Measurements from ENCODE around the gene GPX2.

The GPX2 gene

DNA sequence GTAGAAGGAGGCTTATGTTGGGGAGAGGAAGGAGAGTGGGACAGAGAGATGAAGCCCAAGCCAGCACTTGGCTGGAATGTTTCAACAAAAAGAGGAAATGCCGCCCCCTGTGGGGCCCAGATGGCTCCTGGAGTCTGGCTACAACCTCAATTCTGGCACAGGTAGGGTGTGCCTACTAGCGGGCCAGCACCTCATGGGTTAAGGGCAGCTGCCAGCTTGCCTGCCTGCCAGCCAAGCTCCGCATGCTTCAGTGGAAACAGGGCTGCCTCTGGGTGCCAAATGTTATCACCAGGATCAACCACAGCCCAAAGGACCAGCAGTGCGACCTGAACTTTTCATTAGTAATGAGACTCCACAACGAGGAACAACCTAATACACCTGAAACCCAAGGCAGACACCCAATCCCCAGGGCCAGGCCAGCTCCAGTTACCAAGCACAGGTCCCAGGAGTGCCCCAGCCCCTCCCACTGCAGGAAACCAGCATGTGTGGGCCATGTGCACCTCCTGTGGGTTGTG lies 18.3 kb upstream of the GPX2 start:
- no peak for DNase-seq (ENCODE audit: low spot score)

GRCh38 chr14:64958743-64959142 lies 16.2 kb upstream of the GPX2 start:
- no peak for DNase-seq (ENCODE audit: low spot score)

DNA sequence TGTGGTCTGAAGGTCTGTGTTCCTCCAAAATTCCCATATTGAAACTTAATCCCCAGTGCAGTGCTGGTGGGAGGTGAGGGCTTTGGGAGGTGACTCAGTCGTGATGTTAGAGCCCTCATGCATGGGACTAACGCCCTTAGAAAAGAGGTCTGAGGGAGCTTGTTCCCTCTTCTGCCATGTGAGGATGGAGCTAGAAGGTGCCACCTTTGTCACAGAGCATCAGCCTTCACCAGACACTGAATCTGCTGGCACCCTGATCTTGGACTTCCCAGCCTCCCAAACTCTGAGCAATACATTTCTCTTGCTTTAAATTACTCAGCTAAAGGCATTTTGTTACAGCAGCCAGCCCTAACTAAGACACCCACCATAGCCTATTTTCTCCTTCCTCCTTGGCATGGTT lies 15.7 kb upstream of the GPX2 start:
- no peak for DNase-seq (ENCODE audit: low spot score)

GRCh38 chr14:64956697-64957406 lies 14.3 kb upstream of the GPX2 start:
- DNase-seq (ENCODE audit: low spot score), result no peak

- no peak for DNase-seq (ENCODE audit: low spot score)
Measured at GRCh38 chr14:64955297-64955696, 12.8 kb upstream of the GPX2 start.

DNA sequence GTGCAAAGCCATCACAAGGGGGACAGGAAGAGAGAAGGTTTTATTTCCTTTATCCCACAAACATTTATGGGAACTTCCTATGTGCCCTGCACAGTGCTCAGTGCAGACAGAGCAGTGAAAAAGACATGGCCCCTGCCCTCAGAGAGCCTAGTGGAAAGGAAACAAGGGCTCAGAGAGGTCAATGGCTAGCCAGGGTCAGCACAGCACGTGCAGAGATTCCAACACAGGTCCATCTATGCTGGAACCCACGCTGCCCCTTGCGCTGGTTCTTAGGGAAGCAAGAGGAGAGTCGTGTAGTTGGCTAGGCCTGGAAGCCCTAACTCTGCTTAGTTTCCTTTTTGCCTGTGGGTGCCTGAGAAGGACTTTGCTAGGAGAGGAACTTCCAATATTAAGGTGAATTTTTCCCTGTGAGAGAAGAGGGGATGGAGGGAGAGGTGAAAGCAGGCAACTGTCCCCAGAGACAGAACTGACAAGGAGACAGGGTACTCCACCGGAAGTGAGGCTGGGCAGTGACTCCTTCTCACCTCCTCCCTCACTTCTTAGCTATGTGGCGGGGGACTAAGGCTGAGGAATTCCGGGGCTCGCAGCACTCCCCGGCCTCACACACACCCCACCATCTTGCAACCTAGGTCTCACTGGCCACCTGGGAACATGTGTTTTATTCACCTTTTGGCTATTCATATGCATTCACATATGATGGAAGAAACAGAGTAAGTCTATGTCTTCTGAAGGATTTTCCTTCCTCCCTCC lies 12.1 kb upstream of the GPX2 start:
- no peak for DNase-seq (ENCODE audit: low spot score)

GRCh38 chr14:64953661-64954060 lies 11.1 kb upstream of the GPX2 start:
- no peak for DNase-seq (ENCODE audit: low spot score)

DNA sequence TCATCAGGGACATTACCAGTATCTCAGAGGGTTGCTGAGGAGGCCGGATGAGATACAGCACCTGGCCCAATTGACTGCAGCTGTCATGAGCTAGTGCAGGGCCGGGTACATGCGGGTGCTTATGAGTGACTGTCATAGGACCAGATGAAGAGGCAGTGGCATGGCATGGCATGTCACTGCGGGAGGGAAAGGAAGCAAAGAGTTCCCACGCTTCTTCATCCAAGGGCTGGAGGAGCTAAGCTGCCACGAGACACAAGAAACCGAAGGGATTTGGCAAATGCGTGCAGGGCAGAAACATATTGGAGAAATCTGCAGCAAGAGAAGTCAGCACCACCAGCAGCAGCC lies 10.7 kb upstream of the GPX2 start:
- DNase-seq (ENCODE audit: low spot score), result no peak

DNA sequence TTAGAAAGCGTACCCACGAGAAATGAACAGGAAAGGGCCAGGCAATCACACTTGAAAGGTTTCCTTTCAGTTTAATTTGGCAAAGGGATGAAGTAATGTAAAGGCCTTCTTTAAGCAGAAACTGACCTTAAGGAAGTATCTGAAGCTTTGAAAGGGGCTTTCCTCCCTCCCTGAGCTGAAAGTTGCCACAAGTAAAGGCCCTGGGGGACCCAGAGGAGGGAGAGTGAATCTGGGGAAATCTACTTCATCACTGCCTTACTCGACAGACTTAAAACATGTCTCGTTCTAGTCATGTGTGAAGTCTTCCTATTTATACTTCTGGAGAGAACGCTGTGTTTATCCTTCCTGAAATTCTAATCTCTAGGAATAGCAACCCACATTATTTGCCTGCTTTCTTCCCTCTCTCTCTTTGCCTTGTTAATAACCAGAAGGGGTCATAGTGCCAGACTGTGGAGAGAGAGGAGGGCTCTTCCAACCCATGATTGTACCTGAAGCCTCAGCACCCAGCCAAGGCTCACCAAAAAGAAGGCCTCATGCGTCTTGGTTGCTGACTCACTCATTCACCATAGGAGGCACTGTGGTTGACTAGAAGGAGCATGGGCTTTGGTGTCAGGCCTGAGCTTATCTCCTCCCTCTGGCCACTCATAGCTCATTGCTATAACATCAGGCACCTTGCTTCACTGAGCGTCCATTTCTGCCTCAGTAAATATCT lies 10.2 kb upstream of the GPX2 start:
- DNase-seq (ENCODE audit: low spot score), result no peak

DNA sequence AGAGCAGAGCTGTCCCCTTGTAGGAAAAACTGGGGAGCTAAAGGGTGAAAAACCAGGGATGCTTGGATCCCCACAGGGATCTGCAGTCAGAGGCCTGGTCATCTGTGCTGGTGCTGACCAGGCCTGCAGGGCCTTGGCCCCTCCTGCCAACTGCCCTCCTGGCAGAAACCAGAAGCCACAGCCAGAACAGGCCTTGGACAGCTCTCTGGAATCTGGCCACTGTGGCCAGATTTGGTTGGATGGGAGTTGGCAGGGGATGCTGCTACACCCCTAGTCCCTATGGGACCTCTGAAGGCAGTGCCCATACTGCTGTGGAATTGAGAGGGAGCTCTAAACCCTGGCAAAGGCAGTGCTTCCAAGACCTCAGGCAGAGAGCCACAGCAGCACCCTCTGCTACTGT lies 9.2 kb upstream of the GPX2 start:
- no peak for DNase-seq (ENCODE audit: low spot score)

DNA sequence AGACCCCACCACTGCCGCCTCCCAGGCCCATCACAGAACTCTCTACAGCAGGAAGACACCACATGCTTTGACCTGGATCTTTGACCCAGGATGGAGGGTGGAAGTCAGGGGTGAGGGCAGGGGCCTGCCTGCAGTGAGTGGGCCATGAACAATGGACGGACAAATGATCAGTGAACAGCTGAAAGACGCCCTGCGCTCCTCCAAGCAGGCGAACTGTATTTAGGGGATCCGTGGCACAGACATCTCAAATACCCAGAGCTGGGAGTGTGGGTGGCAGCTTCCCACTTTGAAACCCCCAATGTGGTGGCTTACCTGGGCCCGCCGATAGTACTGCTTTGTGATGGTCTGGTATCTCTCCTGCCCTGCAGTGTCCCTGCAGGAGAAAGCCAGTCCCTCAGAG lies 8.7 kb upstream of the GPX2 start:
- no peak for DNase-seq (ENCODE audit: low spot score)

DNA sequence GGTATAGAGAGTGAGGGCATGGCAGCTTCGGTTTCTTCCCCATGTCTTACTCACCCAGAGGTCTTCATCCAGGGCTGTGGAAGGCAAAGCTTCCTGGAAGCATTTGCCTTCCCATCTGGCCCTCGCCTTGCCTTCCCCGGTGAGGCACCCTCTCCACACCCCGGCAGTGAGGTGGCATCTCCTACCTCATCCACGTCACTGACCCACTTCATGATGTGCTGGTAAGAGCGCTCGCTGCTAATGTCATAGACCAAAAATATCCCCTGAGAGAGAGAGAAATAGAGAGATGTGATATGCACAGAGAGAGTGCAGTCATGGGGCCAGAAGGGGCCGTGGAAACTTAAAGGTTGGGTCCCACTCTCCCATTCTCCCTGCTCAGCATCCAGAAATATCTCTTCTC lies 8.3 kb upstream of the GPX2 start:
- DNase-seq (ENCODE audit: low spot score), result no peak

- no peak for DNase-seq (ENCODE audit: low spot score)
Measured at GRCh38 chr14:64948612-64949210, 6.2 kb upstream of the GPX2 start.

DNA sequence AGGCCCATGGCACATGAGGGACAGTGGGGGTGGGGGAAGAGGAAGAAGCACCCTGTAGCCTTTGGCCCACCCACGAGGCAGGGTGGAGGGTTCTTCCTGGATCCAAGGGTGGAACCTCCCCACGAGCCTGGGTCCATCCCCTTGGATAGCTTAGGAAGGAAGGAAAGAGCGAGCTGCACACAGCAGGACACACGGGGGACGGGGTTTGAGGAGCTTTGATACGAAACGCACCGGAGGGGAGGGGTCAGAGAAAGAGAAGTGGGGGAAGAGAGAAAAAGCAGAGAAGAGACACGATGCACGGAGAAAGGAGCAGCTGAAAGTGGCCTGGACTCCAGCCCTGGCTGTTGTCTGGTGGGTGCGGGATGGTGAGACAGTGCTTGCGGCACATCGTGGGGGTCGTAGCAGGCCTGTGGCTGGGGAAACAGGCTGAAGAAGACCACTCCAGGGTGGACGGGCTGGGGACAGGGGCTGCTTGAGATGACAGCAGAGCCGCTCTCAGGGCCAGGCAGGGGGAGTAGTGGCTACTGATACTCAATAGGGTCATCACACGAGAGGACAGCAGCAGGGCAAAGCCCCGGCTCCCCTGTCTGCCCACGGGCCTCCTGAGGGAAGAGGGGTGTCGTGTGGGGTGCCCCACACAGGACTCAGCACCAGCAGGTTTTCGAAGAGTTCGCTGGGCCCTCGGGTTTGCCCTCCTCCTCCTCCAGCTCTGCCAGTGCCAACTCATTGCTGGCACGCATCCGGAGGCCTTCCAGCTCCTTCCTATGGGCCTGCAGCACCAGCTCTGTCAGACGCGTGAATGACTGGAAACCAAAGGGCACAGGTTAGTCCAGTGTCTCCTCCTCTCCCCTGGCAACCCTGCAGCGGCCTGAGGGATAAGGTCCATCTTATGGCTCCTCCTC lies 5.4 kb upstream of the GPX2 start:
- DNase-seq (ENCODE audit: low spot score), result no peak

- no peak for DNase-seq (ENCODE audit: low spot score)
Measured at GRCh38 chr14:64946310-64947045, 3.9 kb upstream of the GPX2 start.

DNA sequence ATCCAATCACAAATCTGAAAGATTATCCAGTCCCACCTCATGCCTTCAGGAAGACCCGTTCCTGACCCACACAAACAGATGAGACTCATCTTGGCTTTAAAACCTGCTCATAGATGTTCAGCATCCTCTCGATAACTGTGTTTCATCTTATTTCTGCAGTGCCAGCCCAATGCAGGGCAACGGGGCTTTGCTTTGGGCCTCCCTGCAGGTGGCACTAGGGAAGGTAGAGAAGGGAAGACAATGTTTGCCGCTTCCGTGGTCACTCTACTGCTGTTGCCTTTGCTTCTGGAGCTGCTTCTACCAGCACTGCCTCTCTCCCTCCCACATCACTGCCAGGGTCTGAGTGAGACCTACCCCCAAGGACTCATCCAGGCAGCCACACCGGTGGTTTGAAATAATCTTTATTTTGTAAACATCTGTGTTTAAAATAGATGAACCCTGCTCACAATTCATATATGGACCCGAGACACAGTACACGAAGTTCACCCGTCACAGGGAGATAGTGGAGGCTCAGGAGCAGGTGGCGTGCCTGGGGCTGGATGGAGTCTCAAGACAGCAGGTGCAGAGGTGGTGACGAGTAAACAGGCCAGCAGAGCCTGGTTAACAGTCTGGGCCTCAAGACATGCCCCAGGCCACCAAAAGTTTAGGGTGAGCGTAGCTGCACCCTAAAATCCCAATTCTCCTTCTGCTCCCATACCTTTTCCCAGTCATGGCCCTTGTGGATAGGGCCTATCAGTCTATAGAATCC lies 3.1 kb upstream of the GPX2 start:
- no peak for DNase-seq (ENCODE audit: low spot score)

- DNase-seq (ENCODE audit: low spot score), result no peak
Measured at GRCh38 chr14:64944861-64945260, 2.3 kb upstream of the GPX2 start.

DNA sequence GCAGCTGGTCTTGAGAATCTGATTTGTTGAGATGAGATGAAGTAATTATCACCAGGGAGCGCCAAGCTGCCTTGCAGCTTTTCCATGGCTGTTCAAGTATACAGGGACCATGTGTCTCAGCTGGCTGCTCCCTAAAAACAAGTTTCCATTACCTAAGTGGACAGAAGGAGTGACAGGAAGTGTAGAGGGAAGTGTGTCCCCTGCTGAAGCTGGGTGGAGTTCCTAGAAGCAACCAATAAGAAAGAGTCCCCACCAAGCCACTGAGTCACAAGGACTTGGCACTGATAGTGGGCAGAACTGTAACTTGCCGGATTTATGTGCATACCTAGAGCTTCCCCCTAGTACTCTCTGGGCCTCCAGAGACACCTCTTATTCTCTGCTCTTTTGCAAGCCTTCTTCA lies 1.5 kb upstream of the GPX2 start:
- DNase-seq (ENCODE audit: low spot score), result no peak

GRCh38 chr14:64943556-64943955 lies 1.0 kb upstream of the GPX2 start:
- DNase-seq (ENCODE audit: low spot score), result no peak

GRCh38 chr14:64940336-64940910 lies 2.1 kb downstream of the GPX2 start:
- DNase-seq (ENCODE audit: low spot score), result no peak
